Left colon (tissue), 2 donors: ENCODE measurements around the gene WDR46. TPM values are rescaled to one million over a fixed set of nuclear protein-coding genes. Genes with fewer than 3 reads are reported as not detected.
"Not testable (repeated sequence)": the region's sequence is repeated elsewhere in the genome, so short reads cannot be mapped to it uniquely, and the experiment has no call there.

Experiments
- ATAC-seq: fragments of 200-7000 bp; cut with Tn5 transposase; one replicate; pipeline ENCODE4 v1.9.1; 2020; ENCODE audit warnings: mild to moderate bottlenecking, moderate library complexity
- DNase-seq, 2 donors: peaks; one replicate each; pipeline ENCODE4 v3.0.0-alpha.2; 2020
- intact Hi-C, 2 donors: fragments of 100-400 bp; cut with DNase I in 1 of 2; cut with micrococcal nuclease in 1 of 2; formaldehyde crosslinking; loops; one replicate each; pipeline versions ENCODE4 v1.11.2 to v1.14.0; 2022; cut with DNase I, micrococcal nuclease
- total RNA-seq, 2 donors: library from RNA; stranded (reverse); fragmentation: NEBNext Ultra II Directional; extraction: Animal tissue kit (Norgen Biotek cat#: 25700); gene quantifications; one replicate each; pipeline ENCODE4 v1.2.1, GENCODE V29; 2021
- donor health status: DM: no; HTN: no; CAD: no.
- donor health status: DM: yes; HTN: yes; CAD: no.

WDR46 gene
- total RNA-seq, 2 donors from 2014 or later = 27.7 to 29.3 TPM

DNA sequence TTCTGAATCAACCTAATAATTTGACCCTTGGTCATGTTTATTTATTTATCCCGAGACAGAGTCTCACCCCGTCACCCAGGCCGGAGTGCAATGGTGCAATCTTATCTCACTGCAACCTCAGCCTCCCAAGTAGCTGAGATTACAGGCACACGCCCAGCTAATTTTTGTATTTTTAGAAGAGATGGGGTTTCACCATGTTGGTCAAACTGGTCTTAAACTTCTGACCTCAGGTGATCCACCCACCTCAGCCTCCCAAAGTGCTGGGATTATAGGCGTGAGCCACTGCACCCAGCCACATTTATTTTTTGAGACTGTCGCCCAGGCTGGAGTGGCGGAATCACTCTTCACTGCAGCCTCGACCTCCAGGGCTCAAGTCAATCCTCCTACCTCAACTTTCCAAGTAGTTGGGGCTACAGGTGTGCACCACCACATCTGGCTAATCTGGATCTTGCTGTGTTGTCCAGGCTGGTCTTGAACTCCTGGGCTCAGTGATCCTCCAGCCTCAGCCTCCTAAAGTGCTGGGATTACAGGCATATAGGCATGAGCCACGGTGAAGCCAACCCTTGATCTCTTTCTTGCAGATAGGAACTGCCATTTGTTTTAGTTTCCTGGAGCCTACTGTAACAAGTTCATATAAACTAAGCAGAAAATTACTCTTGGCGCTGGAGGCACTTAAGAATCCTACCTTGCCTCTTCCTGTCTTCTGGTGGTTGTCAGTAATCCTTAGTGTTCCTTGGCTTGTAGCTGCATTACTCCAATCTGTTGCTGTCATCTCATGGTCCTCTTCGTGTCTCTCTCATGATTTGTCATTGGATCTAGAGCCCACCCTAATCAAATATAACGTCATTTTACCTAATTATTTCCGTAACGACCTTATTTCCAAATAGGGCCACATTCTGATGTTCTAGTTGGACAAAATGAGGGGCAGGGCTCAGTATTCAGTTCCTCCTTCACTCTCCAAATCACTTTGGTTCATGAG is 14.8 kb downstream of the WDR46 start:
- ATAC-seq (no peak), DNase-seq (no peak)
- intact Hi-C loops = no loop called here

DNA sequence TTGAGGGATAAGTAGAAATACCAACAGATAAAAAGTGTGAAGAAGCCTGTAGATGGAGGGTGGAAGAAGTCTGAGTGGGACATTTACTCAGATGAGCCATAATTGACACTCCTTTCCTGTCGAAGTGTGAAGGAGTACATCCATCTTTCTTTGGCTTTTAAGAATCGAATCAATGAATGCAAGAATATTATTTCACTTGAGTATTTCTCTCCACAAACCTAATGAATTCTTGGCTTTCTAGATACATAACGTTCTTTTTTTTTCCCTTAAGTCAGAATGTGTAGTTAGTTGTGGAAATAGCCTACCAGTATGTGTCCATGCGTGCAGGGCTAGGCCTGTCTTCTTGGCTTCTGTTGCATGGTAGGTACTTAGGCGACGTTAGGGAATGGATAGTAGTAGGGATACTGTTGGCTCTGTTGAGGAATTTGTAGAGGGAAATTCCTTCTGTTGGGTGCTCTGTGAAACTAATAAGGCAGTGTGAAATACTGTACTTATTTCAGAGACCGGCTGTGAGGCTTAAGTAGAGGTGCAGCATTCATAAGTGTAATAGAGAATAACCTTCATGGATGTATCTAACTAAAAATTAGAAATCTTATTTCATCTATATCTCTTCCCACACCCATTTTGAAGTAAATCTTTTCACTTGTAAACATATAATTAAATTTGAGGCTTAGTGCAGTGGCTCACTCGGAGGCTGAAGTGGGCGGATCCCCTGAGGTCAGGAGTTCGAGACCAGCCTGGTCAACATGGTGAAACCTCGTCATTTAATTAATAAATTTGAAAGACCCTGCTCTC is 15.7 kb downstream of the WDR46 start:
- ATAC-seq = no peak
- intact Hi-C loops = no loop called here
- DNase-seq = no peak

DNA sequence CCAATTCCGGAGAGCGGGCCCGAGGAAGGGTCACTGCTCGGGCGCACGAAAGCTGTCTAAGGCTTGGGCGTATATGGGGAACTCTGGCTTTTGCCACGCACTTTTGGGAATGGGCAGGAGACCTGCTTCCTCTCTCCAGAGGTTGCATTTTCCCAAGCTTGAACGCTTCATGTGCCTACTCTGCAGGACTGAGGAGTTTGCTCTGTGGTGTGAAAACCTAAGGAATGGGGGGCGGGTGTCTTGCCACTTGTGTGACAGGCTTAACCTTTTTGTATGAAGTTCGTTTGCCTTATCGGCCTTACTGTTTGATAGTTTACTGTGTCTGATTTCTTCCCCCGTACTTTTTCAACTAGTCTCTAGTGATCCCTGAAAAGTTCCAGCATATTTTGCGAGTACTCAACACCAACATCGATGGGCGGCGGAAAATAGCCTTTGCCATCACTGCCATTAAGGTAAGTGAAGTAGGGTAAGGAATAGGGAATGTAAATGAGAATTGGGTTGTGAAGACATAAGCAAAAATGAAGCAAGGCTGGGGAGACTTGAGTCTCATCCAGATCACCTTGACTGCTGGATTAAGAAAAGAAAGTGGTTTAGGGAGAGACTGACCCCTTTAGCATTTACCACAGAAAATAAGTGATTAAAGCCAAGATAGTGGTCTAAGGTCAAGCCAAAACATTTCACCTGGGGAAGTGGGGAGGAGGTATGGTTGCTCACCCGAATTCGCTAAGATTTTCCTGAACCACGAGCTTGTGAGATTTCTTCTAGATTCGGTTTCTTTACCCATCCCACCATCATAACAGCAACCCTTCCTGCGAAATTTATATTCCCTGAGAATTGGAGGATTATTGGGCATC is 16.5 kb downstream of the WDR46 start:
- no peak for DNase-seq
- intact Hi-C loops = no loop called here
- ATAC-seq = peak; percentile 8

DNA sequence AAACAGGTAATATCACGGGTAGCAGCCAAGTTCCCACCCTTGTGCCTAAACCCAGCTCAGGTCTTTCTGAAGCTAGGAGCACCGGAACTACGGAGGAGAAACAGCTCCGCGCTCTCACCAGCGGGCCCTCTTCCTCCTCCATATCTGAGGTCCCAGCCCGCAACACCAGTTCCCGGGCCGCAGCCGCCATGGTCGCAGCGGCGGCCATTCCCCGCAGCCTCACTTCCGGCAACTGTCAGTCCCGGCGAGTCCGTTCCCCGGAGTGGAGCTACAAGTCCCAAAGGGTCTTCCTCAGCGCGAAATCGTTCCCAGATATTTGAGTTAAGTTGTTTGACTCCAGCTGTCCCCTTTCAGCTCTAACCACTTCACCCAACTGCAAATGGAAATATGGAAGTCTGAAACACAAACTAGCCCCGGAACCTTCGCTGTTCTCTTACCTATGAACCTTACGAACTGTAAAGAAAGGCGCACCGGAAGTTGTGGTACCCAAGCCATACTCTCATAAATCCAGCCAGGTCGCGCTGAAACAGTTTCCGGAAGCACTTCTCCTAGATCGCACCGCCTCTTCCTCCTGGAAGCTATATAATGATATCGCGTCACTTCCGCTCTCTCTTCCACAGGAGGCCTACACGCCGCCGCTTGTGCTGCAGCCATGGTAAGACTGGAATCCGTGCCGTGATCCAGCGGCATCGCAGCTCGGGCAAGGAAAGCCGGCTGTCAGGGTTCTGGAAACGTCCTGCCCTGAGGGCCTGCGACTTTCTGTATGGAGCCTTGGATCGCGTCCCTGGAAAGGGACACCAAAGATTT is 17.4 kb downstream of the WDR46 start, which contains the start of the genes RPS18 and VPS52:
Gene RPS18 (plus strand): TSS at position 608 of the 807 bp plus-strand sequence. CDS start 45 bp downstream, at position 653.
Gene VPS52 (minus strand): TSS at position 409 of the 807 bp plus-strand sequence. CDS start 201 bp downstream, at position 208.
- intact Hi-C loops = no loop called here
- ATAC-seq (peak; percentile 84), DNase-seq (peak; percentile 91 to 96)

DNA sequence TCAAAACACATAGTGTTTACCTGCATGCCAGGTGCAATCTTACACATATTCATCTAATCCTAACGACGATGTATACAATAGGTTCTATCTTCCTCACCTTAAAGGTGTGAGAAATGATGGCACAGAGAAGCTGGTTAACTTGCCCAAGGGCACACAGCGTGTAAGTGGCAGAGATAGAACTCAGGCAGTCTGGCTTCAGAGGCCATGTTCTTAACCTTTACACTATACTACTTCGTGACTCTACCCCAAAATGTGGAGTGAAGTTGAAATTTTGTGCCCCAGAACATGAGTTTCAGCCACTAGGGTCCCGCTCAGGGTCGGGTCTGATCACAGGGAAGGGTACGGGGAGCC is 17.9 kb downstream of the WDR46 start:
- DNase-seq = no peak
- intact Hi-C loops = no loop called here
- peak; percentile 38 for ATAC-seq

DNA sequence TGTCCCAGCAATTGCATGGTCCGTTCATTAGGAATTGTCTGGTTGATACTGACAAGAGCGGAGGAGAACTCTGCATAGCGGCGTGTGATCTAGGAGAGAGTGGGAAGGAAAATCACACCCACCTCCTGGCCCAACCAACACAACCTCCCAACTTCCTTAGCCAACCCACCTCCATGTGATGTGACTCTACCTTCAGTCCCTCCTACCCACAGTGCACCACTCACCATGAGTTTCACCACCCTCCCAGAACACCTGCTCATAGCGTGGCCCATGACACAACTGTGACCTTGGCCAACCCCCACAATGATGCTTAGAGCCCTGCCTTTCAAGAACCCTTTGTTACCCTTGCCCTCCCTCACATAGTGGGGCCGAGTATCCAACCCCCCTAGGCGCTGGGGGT is 25.0 kb downstream of the WDR46 start:
- DNase-seq = no peak
- ATAC-seq = no peak
- intact Hi-C loops = no loop called here

DNA sequence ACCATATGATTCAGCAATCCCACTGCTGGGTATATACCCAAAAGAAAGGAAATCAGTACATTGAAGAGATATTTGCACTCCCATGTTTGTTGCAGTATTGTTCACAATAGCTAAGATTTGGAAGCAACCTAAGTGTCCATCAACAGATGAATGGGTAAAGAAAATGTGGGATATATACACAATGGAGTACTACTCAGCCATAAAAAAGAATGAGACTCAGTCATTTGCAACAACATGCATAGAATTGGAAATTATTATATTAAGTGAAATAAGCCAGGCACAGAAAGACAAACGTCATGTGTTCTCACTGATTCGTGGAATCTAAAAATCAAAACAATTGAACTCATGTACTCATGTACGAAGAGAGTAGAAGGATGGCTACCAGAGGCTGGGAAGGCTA is 26.5 kb downstream of the WDR46 start:
- intact Hi-C loops, ATAC-seq, DNase-seq: not testable (repeated sequence)

DNA sequence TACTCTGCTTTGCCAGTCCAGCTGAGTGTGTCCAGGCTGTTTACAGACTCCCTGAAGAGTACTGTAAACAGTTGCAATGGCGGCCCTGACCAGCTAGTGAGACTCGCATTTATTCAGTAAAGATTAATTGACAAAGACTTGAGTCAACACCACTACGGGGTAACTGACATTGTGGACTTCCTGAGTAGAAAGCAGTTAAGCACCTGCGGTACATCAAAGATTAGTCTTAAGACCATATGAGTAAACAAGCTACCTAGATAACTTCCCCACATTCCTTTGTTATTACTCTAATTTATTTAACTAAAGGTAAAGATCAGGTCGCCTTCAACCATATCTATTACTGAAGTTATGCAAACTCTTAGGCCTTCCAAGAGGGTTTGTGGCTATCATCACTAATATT is 30.0 kb downstream of the WDR46 start:
- intact Hi-C loops = no loop called here
- ATAC-seq (no peak), DNase-seq (no peak)

DNA sequence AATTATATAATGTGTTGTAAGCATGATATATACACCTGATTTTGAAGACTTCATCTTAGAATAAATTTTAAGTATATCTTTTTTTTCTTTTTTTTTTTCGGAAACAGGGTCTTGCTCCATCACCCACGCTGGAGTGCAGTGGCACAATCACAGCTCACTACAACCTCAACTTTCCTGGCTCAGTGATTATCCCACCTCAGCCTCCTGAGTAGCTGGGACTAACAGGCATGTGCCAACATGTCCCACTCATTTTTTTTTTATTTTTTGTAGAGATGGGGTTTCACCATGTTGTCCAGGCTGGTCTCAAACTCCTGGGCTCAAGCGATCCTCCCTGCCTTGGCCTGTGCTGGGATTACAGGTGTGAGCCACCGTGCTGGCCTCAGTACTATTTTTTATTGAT is 34.4 kb downstream of the WDR46 start:
- DNase-seq (no peak), ATAC-seq (no peak)
- intact Hi-C loops = no loop called here

DNA sequence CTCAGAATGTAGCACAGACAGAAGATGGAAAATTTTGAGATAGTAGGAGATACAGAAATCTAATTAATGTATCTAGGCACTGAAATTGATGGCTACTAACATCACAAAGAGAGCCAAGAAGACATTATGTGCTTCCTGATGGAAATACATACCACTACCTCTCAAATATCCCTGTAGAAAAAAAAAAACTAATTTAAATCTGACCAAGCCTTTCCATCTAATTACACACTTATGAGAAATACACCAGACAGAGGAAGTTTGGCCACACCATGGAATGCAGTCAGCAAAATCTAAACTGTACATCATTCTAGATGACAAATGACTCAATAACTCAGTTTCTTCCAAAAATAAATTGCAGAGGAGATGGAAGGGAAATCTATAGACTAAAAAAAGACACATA is 36.3 kb downstream of the WDR46 start:
- DNase-seq (no peak), ATAC-seq (no peak)
- intact Hi-C loops = no loop called here

DNA sequence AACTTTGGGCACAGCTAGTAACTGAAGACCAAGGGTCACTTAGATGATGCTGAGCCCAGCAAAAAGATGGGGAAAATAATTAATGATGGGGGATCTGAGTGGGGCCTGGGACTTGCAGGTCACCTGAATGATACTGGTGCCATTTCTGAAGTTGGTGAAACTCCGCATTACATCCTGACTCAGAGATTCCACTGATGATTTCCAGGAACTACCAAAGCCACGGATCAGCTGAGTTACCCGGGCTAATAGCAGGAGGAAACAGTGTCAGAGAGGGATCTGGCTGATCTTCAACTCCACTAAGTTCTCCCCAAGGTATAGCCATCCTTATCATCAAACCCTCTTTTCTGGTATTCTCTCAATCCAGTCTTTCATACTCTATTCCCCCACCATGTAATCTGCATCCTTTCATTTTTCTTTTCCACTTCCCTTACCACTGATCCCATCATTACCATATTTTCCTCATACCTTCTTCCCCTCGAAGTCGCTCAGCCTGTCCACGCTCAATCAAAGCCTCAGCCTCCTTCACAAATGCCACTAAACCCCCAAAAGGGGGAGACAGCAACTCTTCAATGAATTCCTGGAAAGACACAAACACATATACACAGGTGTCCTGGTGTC is 37.5 kb downstream of the WDR46 start:
- ATAC-seq (no peak), DNase-seq (no peak)
- intact Hi-C loops = no loop called here

DNA sequence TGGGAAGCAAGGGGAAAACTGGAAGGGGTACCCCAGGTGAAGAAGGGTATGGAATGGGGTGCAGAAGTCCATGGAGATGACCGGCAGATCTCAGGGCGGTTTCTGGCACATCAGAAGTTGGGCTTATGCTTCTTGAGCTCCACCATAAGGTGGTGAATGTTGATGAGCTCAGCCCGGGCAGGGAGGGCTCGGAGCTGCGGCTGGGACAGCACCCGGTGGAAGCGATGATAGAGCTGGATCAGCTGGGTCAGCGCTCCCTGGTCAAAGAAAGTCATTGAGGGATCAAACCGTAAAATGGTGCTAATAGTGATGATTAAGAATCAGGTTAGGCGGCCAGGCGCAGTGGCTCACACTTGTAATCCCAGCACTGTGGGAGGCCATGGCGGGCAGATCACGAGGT is 38.3 kb downstream of the WDR46 start:
- intact Hi-C loops = no loop called here
- ATAC-seq (no peak), DNase-seq (no peak)

DNA sequence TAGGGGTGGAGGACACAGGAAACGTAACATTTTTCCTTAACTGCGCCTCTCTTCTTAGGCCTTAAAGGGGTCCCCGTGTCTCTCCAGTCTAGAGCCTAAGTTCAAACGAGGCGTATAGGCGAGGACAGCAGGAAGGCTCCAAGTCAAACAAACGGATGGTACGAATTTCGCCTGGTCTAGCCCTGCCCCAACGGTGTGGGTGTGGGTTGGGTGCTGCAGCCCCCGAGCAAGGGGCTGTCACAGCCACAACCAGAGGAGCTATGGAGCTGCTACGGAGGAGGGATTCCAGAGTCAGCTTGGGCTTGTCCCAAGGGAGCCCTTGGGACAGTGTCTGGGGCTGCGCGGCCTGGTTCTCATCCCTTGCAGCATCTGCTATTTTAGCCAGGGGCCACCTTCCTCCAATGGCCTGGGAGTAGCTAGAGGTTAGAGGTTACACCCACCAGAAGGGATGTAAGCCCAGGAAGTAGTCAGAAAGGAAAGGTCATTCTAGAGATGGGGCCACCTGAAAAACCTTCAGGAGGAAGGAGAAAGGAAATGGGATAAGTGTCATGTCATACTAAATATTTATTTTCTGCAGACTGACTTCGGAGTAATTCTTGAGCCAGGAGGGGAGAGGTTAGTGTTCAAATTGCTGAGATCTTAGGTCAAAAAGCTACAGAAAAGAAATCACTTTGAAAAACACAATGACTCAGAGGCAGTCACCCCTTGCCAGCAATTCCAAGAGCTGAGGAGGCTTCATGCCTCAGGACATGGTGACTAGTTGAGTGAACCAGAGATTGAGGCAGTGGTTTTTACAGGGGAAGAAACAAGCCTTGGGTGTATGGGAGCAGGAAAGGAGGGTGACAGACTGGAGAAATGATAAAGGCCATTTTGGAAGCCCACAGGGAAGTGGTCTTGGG is 39.1 kb downstream of the WDR46 start:
- DNase-seq (peak in 1 of 2 donors; percentile 24), ATAC-seq (peak; percentile 0)
- intact Hi-C loops = loop anchor here in 1 of 2 donors (5.0 kb wide), 3 partner anchors 88 to 238 kb away; no protein-coding TSS in a partner anchor

DNA sequence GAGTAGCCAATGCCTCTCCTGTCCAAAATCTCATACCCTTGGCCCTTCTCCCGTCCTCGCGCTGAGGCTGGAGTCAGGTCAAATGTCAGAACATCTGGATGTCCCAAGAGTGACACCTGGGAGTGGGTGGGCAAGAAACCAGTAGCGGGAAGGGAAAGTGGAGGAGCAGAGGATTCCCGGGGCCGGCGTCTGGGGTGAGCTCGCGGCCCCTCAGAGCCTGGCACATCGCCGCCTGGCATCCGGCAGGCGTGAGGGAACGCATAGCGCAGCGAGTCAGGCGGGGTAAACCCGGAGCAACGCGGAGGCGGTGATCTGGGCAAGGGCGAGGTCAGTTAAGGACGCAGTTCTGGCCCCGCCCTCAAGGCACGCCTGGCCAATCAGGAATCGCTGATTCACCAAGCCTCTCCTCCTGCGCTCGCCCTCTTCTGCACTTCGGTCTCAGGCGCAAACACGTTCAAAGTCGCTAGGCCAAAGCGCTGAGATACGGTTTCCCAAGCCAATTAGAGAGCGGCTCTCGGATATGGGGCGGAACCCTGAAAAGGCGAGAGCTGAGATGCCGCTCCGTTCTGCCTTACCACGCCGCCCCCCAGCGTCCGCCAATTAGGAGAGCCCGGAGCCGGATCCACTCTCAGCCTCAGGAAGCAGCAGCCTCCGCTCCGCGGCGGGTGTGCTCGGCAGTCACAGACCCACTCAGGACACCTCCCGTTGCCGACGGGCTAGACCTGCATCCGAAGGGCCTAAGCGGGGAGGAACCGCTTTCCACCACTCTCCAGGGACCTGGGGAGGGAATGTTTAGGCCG is 39.9 kb downstream of the WDR46 start:
- DNase-seq (peak; percentile 97 to 99), ATAC-seq (peak; percentile 94)
- intact Hi-C loops = loop anchor here in 1 of 2 donors (5.0 kb wide), 3 partner anchors 87 to 237 kb away; no protein-coding TSS in a partner anchor

DNA sequence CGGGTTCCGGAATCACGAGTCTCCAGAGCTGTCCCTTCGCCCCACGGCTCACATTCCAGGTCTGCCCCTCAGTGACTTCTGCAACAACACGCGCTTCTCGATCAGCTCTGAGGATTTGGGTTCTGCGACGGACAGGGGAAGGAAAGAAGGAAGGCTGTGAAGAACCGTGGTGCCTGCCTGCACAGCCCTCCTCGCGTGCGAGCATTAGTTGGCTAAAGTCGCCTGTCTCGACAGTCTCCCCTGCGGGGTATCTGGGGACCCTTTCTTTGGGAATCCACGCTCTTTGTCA is 40.5 kb downstream of the WDR46 start:
- peak; percentile 6 for ATAC-seq
- DNase-seq = no peak
- intact Hi-C loops = loop anchor here in 1 of 2 donors (5.0 kb wide), 3 partner anchors 86 to 236 kb away; no protein-coding TSS in a partner anchor
